BLaER1 treated with 17β-estradiol and CSF1 and Interleukin-3, amounts not matched to agents 10 nM and 100 nM (cell line): ENCODE results near the gene COL2A1.

Source experiments
- H3K27ac ChIP-seq, 11 experiments: shearing (Covaris generic); formaldehyde crosslinking; 2 replicates each; pipeline ENCODE4 v1.8.1; 2022
- H3K27me3 ChIP-seq, 11 experiments: shearing (Covaris generic); formaldehyde crosslinking; 2 replicates each; pipeline ENCODE4 v1.8.1; 2022
- H3K36me3 ChIP-seq, 11 experiments: shearing (Covaris generic); formaldehyde crosslinking; 2 replicates each; pipeline ENCODE4 v1.8.1; 2022
- H3K4me1 ChIP-seq, 10 experiments: shearing (Covaris generic); formaldehyde crosslinking; 2 replicates each; pipeline ENCODE4 v1.8.1; 2022
- H3K4me2 ChIP-seq, 11 experiments: shearing (Covaris generic); formaldehyde crosslinking; 2 replicates each; pipeline ENCODE4 v1.8.1; 2022
- H3K4me3 ChIP-seq, 10 experiments: shearing (Covaris generic); formaldehyde crosslinking; 2 replicates each; pipeline ENCODE4 v1.8.1; 2022
- H3K9ac ChIP-seq, 11 experiments: shearing (Covaris generic); formaldehyde crosslinking; 2 replicates each; pipeline ENCODE4 v1.8.1; 2022
- H3K9me3 ChIP-seq, 11 experiments: shearing (Covaris generic); formaldehyde crosslinking; replicated peaks in 1 of 11; 2 replicates each; pipeline ENCODE4 v1.8.1; 2022
- H4K20me1 ChIP-seq, 11 experiments: shearing (Covaris generic); formaldehyde crosslinking; 2 replicates each; pipeline ENCODE4 v1.8.1; 2022
- Cebpa-rat ChIP-seq, 11 experiments: shearing (Covaris generic); IDR thresholded peaks; 2 replicates each; pipeline ENCODE4 v1.8.1; 2022

COL2A1 gene

DNA sequence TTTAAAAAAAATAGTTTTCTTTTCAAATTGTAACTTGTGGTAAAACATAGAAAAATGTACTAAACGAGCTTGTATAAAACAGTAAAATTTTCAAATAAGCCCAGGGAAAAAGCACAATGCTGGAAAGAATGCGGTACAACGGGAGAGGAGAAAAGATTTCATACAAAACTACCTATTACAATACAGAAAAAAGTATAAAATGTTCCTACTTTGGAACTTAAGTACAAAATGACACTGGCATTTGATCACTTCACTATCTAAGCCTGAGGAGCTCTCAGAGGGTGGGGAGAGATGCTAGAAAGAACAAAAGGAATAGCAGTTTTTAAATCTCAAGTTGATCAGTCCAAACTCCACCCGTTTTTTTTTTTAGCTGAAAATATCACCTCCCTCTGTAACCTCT lies 39.5 kb upstream of the COL2A1 start:
- H3K9me3 ChIP-seq: no peaks in the 10 kb centered on the region
- no peak overlapping the region for H3K4me3 ChIP-seq
- H4K20me1 ChIP-seq: no peaks in the 10 kb centered on the region
- no peak overlapping the region for H3K27ac ChIP-seq
- no peaks in the 10 kb centered on the region for H3K27me3 ChIP-seq
- H3K4me2 ChIP-seq: no peak overlapping the region
- H3K4me1 ChIP-seq: no peaks in the 10 kb centered on the region; a peak in 1 of 20 replicates
- H3K36me3 ChIP-seq: peaks cover 54 to 74% (median 69%) of the 10 kb centered on the region in 11 experiments
- no peak overlapping the region for H3K9ac ChIP-seq
- no peak for TF ChIP-seq Cebpa-rat (IDR thresholded peaks at IDR 0.05)

DNA sequence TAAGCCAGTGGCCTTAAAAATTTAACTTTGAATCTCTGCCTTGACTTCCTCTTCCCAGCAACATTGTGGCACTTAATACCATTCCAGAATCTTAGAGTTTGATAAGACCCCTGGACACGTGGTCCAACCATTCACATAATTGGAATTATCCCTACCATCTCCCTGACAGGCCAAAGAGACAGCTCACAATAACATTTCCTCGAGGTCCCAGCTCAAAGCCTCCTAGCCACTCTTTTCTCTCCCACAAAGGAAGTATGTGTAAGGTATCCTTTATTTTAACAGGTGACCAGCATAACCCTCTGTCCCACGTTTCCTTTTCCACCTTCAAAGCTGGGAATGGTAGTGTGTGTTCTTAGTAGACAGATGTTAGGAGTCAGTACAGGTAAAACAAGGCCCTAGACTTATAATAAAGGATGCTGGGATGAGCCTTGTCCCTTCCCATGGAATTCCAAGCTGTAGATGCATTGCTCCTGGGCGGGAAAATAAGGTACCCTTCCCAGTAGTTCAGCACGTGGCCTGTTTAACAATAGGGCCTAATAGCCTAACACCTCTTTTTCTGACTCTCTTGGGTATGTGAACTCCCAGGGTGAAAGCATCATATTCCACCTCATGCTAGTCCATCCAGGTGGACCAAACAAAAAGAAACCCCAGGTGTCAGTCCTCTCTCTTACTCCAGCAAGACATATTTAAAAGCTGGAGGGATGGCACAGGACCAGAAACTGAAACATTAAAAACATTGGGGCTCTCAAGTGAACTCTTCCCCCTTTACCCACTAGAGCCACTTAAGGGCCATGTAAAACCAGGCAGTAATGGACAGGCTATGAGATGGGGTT lies 37.5 kb upstream of the COL2A1 start:
- H4K20me1 ChIP-seq: no peaks in the 10 kb centered on the region
- H3K36me3 ChIP-seq: peaks cover 34 to 54% (median 49%) of the 10 kb centered on the region in 11 experiments
- H3K9ac ChIP-seq: no peak overlapping the region
- H3K27ac ChIP-seq: no peak overlapping the region
- no peak for TF ChIP-seq Cebpa-rat (IDR thresholded peaks at IDR 0.05)
- H3K9me3 ChIP-seq: no peaks in the 10 kb centered on the region
- H3K4me1 ChIP-seq: peaks cover 0 to 18% (median 0%) of the 10 kb centered on the region in 10 experiments; a peak in 7 of 20 replicates
- H3K27me3 ChIP-seq: no peaks in the 10 kb centered on the region
- H3K4me3 ChIP-seq: no peak overlapping the region
- no peak overlapping the region for H3K4me2 ChIP-seq

DNA sequence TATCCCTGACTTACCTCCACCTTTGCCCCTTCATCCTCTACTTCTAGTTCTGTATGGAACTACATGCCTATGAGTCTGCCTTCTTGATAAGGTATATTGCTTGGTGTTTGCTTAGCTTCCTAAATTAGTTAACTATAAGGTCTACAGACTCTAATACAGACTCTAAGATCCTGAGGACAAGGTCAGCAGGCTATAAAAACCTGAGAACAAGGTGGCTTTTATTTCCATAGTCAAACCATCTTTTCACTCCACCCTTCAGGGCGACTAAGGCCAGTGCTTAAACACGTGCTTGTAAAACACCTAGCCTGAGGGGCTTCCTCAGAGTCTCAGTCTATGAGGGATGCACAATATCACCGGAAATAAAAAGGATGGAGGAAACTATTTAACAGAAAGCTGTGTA lies 36.1 kb upstream of the COL2A1 start:
- Histone ChIP-seq H3K27me3 (no peaks in the 10 kb centered on the region), H3K36me3 (peaks cover 20 to 39% (median 35%) of the 10 kb centered on the region in 11 experiments), H3K4me2 (no peak overlapping the region), H4K20me1 (no peaks in the 10 kb centered on the region; a peak in 1 of 22 replicates), H3K4me1 (peaks cover 0 to 18% (median 0%) of the 10 kb centered on the region in 10 experiments; a peak in 7 of 20 replicates), H3K27ac (no peak overlapping the region), H3K4me3 (no peak overlapping the region), H3K9me3 (no peaks in the 10 kb centered on the region), H3K9ac (no peak overlapping the region)
- TF ChIP-seq Cebpa-rat (IDR thresholded peaks at IDR 0.05): no peak

DNA sequence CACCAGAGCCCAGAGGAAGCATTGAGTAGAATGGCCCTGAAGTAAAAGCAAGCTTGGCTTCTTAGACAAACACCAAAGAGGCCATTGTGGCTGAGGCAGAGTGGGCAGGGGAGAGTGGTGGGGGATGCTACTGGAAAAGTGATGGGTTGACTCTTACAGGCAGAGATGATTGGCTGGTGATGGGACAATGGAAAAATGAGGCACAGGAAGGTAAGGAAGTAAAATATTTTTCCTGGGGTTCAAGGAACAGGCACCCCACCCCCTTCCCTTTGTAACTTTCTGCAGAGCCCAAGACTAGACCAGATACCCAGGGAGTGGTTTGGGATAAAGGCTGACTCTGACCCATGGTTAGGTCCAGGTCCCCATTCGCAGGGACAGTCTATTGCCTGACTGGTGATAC lies 34.9 kb upstream of the COL2A1 start:
- Histone ChIP-seq H3K4me3 (no peak overlapping the region), H3K4me1 (peaks cover 0 to 18% (median 0%) of the 10 kb centered on the region in 10 experiments; a peak in 7 of 20 replicates), H3K27ac (no peak overlapping the region), H3K9ac (no peak overlapping the region), H3K27me3 (no peaks in the 10 kb centered on the region), H3K4me2 (no peak overlapping the region), H3K36me3 (peaks cover 8 to 28% (median 23%) of the 10 kb centered on the region in 11 experiments; a peak in 20 of 22 replicates), H3K9me3 (no peaks in the 10 kb centered on the region), H4K20me1 (no peaks in the 10 kb centered on the region; a peak in 1 of 22 replicates)
- TF ChIP-seq Cebpa-rat (IDR thresholded peaks at IDR 0.05): no peak

DNA sequence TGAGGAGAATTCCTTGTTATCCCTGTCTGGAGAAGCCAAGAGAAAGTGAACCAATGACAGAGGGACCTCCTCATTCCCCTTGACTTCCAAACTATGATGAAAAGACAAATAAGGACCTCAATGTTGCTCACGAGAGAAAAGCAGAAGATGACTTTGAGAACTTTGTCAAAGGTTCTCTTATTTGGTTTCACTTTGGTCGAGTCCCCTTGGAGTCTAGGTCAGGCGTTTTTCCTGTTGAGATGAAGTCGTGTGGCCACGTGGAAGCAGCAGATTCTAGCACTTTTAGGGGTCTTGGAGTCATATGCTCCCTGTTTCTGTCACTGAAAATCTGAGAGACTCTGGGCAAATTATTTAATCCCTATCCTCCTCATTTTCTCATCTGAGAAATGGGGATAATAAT lies 33.8 kb upstream of the COL2A1 start:
- no peak overlapping the region for H3K27ac ChIP-seq
- no peaks in the 10 kb centered on the region for H3K27me3 ChIP-seq
- no peak overlapping the region for H3K9ac ChIP-seq
- TF ChIP-seq Cebpa-rat (IDR thresholded peaks at IDR 0.05): no peak
- H3K36me3 ChIP-seq: peaks cover 0 to 17% (median 12%) of the 10 kb centered on the region in 11 experiments; a peak in 20 of 22 replicates
- peaks cover 0 to 18% (median 0%) of the 10 kb centered on the region in 10 experiments; a peak in 7 of 20 replicates for H3K4me1 ChIP-seq
- no peaks in the 10 kb centered on the region; a peak in 1 of 22 replicates for H4K20me1 ChIP-seq
- H3K4me3 ChIP-seq: no peak overlapping the region
- H3K4me2 ChIP-seq: peak overlapping the region in 4 of 11 experiments; percentile 16 to 71 (median 36); a peak in 5 of 22 replicates
- no peaks in the 10 kb centered on the region for H3K9me3 ChIP-seq

DNA sequence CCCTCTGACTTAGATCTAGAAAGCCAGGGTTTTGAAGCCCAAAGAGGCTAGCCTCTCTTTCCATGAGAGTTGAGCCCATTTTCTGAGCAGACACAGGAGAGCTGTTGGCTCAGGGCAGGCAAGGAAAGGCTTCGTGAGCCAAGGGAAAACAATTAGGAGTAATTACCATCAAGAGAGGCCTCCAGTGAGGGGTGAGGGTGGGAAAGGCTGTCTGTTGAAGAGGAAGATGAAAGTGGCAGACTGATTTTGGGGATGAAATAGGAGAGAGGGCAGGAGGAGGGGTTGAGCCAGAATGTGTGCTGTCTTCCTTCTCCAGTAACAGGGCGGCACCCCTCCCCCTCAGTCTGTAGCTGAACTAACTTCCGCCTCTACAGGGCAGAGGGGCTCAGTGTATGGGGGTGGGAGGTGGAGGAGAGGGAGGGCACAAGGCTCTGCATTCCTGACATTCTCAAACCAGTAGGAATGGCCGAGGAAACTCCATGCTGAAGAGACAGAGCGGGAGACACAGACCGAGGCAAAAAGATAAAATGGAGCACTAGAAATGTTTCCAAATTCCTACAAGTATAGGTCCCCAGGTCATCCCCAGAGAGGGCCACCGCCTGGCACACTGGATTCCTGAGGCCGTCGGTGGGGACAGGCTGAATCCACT lies 33.1 kb upstream of the COL2A1 start:
- H3K36me3 ChIP-seq: peaks cover 0 to 10% (median 5%) of the 10 kb centered on the region in 11 experiments; a peak in 14 of 22 replicates
- peaks cover 0 to 18% (median 0%) of the 10 kb centered on the region in 10 experiments; a peak in 7 of 20 replicates for H3K4me1 ChIP-seq
- H3K4me3 ChIP-seq: no peak overlapping the region
- H3K4me2 ChIP-seq: peak overlapping the region in 3 of 11 experiments; percentile 16 to 71 (median 52); a peak in 5 of 22 replicates
- H3K27me3 ChIP-seq: no peaks in the 10 kb centered on the region
- no peaks in the 10 kb centered on the region; a peak in 1 of 22 replicates for H4K20me1 ChIP-seq
- no peak overlapping the region for H3K27ac ChIP-seq
- no peak overlapping the region for H3K9ac ChIP-seq
- TF ChIP-seq Cebpa-rat (IDR thresholded peaks at IDR 0.05): no peak
- H3K9me3 ChIP-seq: no peaks in the 10 kb centered on the region

DNA sequence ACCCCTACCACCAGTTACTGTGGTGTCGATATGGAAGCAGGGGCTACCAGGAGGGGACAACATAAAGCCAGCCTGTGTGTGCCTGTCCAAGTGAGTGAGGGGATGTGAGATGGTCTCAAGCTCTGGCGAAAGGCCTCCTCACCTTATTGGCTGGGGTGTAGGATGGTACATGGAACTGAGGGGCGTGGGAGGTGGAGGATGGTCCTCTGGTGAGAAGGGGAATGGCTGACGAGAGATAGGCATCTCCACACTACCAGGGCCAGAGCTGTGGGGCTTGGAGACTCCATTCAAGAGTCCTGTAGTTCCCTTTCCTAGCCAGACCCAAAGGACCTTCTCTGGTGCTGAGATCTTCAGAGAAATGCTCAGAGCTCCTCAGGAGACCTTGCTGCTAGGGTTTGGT lies 32.5 kb upstream of the COL2A1 start:
- no peak for TF ChIP-seq Cebpa-rat (IDR thresholded peaks at IDR 0.05)
- H3K4me2 ChIP-seq: no peak overlapping the region; a peak in 1 of 22 replicates
- H3K27ac ChIP-seq: no peak overlapping the region
- H3K9me3 ChIP-seq: no peaks in the 10 kb centered on the region
- peaks cover 0 to 18% (median 0%) of the 10 kb centered on the region in 10 experiments; a peak in 7 of 20 replicates for H3K4me1 ChIP-seq
- H3K9ac ChIP-seq: no peak overlapping the region
- H4K20me1 ChIP-seq: no peaks in the 10 kb centered on the region; a peak in 1 of 22 replicates
- no peak overlapping the region for H3K4me3 ChIP-seq
- H3K27me3 ChIP-seq: no peaks in the 10 kb centered on the region
- peaks cover 0 to 5% (median 2%) of the 10 kb centered on the region in 11 experiments; a peak in 6 of 22 replicates for H3K36me3 ChIP-seq

DNA sequence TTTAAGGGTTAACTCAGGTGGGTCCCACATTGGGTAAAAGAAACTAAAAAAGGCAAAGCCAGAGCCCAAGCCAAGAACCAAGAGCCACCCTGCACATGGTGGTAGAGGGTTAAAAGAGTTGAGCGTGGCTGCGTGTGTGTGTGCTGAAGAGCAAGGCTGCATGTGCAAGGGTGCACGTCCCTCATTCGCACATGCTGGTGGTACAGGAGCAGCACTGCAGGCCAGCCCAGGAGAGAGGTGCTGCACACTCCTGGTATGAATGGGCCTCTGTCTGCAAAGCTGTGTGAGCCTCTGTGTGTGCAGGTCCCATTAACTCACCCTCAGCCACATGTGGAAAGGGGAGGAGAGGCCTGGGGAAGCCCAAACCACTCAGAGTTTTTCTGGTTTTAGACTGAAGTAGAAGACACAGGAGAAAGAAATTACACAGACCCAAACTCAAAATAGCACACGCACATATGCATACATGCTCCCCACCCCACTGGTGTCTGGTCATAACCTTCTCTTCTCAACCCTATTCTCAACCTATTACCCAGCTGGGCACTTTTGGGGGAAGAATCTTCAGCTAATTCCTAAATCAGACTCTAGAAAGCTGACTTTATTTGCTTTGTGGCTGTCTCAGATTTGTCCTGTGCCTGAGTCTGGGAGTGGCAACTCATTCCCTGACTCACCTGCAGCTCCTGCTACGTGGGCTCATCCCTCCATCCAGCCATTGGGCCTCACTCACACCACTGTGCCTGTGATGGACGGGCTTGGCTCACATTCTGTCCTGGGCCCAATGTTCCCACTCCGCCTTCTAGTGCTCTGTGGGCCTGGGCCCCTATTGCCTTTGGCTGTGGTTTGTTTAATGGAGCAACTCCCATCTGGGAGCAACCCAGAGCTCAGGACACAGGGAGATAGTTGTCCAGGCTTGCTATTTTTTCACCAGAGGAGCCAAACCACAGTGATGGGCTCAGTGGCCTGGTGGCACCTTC lies 30.8 kb upstream of the COL2A1 start:
- Histone ChIP-seq H4K20me1 (no peaks in the 10 kb centered on the region; a peak in 1 of 22 replicates), H3K4me3 (no peak overlapping the region), H3K27me3 (no peaks in the 10 kb centered on the region), H3K36me3 (no peaks in the 10 kb centered on the region), H3K27ac (no peak overlapping the region), H3K9me3 (no peaks in the 10 kb centered on the region), H3K4me2 (no peak overlapping the region), H3K4me1 (peaks cover 0 to 22% (median 3%) of the 10 kb centered on the region in 10 experiments; a peak in 14 of 20 replicates), H3K9ac (no peak overlapping the region)
- TF ChIP-seq Cebpa-rat (IDR thresholded peaks at IDR 0.05): no peak
